Stimulated activated CD4-positive, alpha-beta T cell treated with anti-CD3 and anti-CD28 coated beads, TNF-alpha, amount 100 ng/mL, for 1 hour (primary cell): ENCODE data around the gene MTRF1.
A peak's percentile ranks its signal among the peaks of the same experiment; 100 is the strongest.

ENCODE experiments used
- DNase-seq, 3 donors: peaks; one replicate each; pipeline ENCODE4 v3.0.0-alpha.2; 2020; ENCODE audit warnings: low read depth in 3 of 3, low spot score in 1 of 3

The MTRF1 gene

GRCh38 chr13:41263261-41263971 is at the start of gene MTRF1:
TSS of gene MTRF1 (minus strand) at chr13:41263576. CDS start at chr13:41260907, 2,669 bp downstream.
- peak; percentile 38 to 62 (median 55) for DNase-seq

GRCh38 chr13:41313117-41313516 is 49.7 kb upstream of the MTRF1 start:
- no peak for DNase-seq

GRCh38 chr13:41312176-41312500 is 48.8 kb upstream of the MTRF1 start:
- DNase-seq, result no peak

- DNase-seq, result peak in 2 of 3 donors; percentile 24 to 37
These were observed 48.2 kb upstream of the MTRF1 start for GRCh38 chr13:41311406-41312175.

GRCh38 chr13:41310963-41311405 is 47.6 kb upstream of the MTRF1 start, which contains the start of gene NAA16:
TSS of gene NAA16 (plus strand) at chr13:41311267. CDS start at chr13:41311529, 262 bp downstream.
- DNase-seq, result peak; percentile 84 to 96 (median 93)

GRCh38 chr13:41307884-41308640 is 44.7 kb upstream of the MTRF1 start:
- no peak for DNase-seq

- DNase-seq, result no peak
These were observed 43.1 kb upstream of the MTRF1 start for GRCh38 chr13:41306271-41307145.

GRCh38 chr13:41304551-41304950 is 41.2 kb upstream of the MTRF1 start:
- DNase-seq, result no peak

- DNase-seq, result no peak
These were observed 39.4 kb upstream of the MTRF1 start for GRCh38 chr13:41302743-41303142.

GRCh38 chr13:41299316-41300094 is 36.1 kb upstream of the MTRF1 start:
- DNase-seq, result no peak

GRCh38 chr13:41296879-41297646 is 33.7 kb upstream of the MTRF1 start:
- no peak for DNase-seq

GRCh38 chr13:41295973-41296372 is 32.6 kb upstream of the MTRF1 start:
- DNase-seq, result no peak

- DNase-seq, result no peak
These were observed 31.5 kb upstream of the MTRF1 start for GRCh38 chr13:41294914-41295313.

GRCh38 chr13:41293272-41293671 is 29.9 kb upstream of the MTRF1 start:
- no peak for DNase-seq

GRCh38 chr13:41291246-41291645 is 27.9 kb upstream of the MTRF1 start:
- no peak for DNase-seq

GRCh38 chr13:41289463-41289881 is 26.1 kb upstream of the MTRF1 start:
- no peak for DNase-seq

GRCh38 chr13:41286370-41286769 is 23.0 kb upstream of the MTRF1 start:
- no peak for DNase-seq

- no peak for DNase-seq
These were observed 21.3 kb upstream of the MTRF1 start for GRCh38 chr13:41284512-41285288.
